ENCODE results near the gene BMAL2.

The BMAL2 gene

GRCh38 chr12:27355486-27355885, 22.9 kb downstream of the BMAL2 start:
- Histone ChIP-seq H3K27me3 (peaks cover 23% of the 10 kb centered on the region), H3K9me3 (no peaks in the 10 kb centered on the region), H3K36me3 (no peaks in the 10 kb centered on the region), H3K4me3 (ENCODE audit: low read depth, low read length) (no peak overlapping the region), H3K4me1 (no peaks in the 10 kb centered on the region)
- no peak for TF ChIP-seq CTCF (IDR thresholded peaks at IDR 0.05; ENCODE audit: low read depth, low read length)
- no peak for DNase-seq

GRCh38 chr12:27355979-27356378, 23.3 kb downstream of the BMAL2 start:
- no peak for TF ChIP-seq CTCF (IDR thresholded peaks at IDR 0.05; ENCODE audit: low read depth, low read length)
- Histone ChIP-seq H3K36me3 (no peaks in the 10 kb centered on the region), H3K9me3 (no peaks in the 10 kb centered on the region), H3K4me1 (no peaks in the 10 kb centered on the region), H3K4me3 (ENCODE audit: low read depth, low read length) (no peak overlapping the region), H3K27me3 (peaks cover 25% of the 10 kb centered on the region)
- DNase-seq, result no peak

GRCh38 chr12:27359578-27360340, 27.1 kb downstream of the BMAL2 start:
- Histone ChIP-seq H3K4me3 (ENCODE audit: low read depth, low read length) (no peak overlapping the region), H3K36me3 (no peaks in the 10 kb centered on the region), H3K4me1 (no peaks in the 10 kb centered on the region), H3K27me3 (peaks cover 33% of the 10 kb centered on the region), H3K9me3 (no peaks in the 10 kb centered on the region)
- no peak for DNase-seq
- TF ChIP-seq CTCF (IDR thresholded peaks at IDR 0.05; ENCODE audit: low read depth, low read length), result no peak

- H3K36me3 ChIP-seq, result no peaks in the 10 kb centered on the region
- no peaks in the 10 kb centered on the region for H3K9me3 ChIP-seq
- peaks cover 23% of the 10 kb centered on the region for H3K27me3 ChIP-seq
- H3K4me1 ChIP-seq, result no peaks in the 10 kb centered on the region
- TF ChIP-seq CTCF (IDR thresholded peaks at IDR 0.05; ENCODE audit: low read depth, low read length), result no peak
- no peak for DNase-seq
- no peak overlapping the region for H3K4me3 ChIP-seq (ENCODE audit: low read depth, low read length)
These were observed 28.7 kb downstream of the BMAL2 start for GRCh38 chr12:27361372-27361771.

- H3K4me3 ChIP-seq (ENCODE audit: low read depth, low read length), result no peak overlapping the region
- peaks cover 8% of the 10 kb centered on the region for H3K27me3 ChIP-seq
- no peaks in the 10 kb centered on the region for H3K36me3 ChIP-seq
- DNase-seq, result no peak
- H3K9me3 ChIP-seq, result no peaks in the 10 kb centered on the region
- H3K4me1 ChIP-seq, result no peaks in the 10 kb centered on the region
- no peak for TF ChIP-seq CTCF (IDR thresholded peaks at IDR 0.05; ENCODE audit: low read depth, low read length)
These were observed 34.0 kb downstream of the BMAL2 start for GRCh38 chr12:27366621-27367020.

- Histone ChIP-seq H3K4me1 (no peaks in the 10 kb centered on the region), H3K36me3 (no peaks in the 10 kb centered on the region), H3K4me3 (ENCODE audit: low read depth, low read length) (no peak overlapping the region), H3K27me3 (peaks cover 5% of the 10 kb centered on the region), H3K9me3 (no peaks in the 10 kb centered on the region)
- no peak for DNase-seq
- TF ChIP-seq CTCF (IDR thresholded peaks at IDR 0.05; ENCODE audit: low read depth, low read length), result no peak
These were observed 34.4 kb downstream of the BMAL2 start for GRCh38 chr12:27367078-27367477.

Measured in BE2C (cell line).